Stimulated activated CD4-positive, alpha-beta T cell treated with anti-CD3 and anti-CD28 coated beads, Interleukin-4, amount 100 ng/mL, for 48 hours (primary cell): Measurements from ENCODE around the gene SLC24A4.

Source experiments
- DNase-seq, 2 donors: peaks; one replicate each; pipeline ENCODE4 v3.0.0-alpha.2; 2020; ENCODE audit warnings: low read depth in 2 of 2

The SLC24A4 gene

DNA sequence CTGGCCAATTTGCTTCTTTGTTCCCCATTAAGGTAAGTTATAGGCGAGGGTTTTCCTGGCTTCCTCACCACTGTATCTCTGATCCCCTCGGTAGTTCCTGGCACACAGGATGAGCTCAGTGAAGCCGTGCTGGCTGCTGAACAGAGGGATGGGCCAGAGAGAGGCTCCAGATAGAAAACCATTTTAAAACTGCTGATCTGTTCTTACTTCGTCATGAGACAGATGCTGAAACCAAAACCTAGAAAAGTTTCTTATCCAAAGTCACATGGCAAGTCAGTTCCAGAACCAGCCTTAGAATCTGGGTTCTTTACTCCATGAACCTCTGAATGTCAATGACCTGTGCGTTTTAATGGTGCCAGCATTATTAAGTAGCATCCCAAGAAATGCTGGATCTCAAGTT lies 114.3 kb downstream of the SLC24A4 start:
- no peak for DNase-seq

DNA sequence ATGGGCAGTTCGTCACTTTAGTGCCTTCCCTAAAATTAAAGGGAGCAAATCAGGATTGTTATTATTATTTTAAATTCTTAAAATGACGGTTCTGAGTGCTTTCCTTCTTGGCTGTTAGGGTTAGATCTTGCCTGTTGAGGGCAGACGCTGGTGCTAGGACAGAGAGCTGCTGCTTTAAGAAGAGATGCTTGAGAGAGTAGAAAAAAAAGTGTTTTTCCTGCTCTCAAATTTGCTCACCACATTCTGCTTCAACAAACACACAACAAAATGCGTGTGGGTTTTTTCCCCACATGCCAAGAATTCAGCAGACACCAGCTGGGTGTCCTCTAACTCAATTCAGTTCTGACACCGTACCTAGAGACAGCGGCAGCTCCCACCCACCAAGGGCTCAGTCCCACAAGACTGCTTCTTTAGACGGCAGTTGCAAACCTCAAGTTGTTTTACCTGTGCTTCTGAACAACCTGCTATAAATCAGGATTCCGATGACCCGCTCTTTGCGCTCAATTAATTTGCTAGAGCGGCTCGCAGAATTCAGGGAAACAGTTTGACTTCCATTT lies 114.8 kb downstream of the SLC24A4 start:
- DNase-seq, result no peak

DNA sequence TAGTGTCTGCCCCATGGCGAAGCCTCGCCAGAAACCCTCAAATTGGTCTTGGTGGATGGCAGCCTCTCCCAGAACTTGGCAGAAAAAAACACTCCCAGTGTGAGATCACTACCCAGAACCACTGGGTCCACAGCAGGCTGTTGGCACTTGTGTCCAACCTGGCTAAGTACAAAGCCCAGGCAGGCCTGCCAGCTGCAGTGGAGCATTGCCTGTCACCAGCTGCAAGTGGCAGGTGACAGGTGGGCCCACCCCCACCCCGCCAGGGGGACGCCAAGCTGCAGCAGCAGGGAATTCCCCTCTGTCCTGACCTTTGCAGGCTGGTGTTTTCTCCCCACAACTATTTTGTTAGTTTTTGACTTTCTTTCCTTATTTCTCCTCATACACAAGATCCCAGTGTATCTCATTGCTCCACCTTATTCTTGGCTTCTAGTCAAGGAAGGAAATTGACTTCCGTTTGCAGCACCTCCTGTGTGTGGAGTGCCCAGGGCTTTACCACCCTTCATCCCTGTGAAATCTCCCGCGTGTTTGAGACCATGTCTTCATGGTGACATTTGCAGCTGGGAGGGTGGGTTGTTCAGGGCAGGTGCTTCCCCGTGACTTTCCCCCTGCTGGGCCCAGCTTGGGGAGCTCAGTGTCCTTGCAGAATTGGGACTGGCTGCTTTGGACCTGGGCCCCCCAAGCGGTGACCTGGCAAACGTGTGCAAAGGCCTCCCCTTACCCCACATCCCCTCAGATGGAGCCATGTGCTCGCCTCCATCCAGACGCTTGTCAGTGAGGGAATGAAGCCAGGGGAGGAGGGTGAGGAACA lies 116.8 kb downstream of the SLC24A4 start:
- DNase-seq, result no peak

DNA sequence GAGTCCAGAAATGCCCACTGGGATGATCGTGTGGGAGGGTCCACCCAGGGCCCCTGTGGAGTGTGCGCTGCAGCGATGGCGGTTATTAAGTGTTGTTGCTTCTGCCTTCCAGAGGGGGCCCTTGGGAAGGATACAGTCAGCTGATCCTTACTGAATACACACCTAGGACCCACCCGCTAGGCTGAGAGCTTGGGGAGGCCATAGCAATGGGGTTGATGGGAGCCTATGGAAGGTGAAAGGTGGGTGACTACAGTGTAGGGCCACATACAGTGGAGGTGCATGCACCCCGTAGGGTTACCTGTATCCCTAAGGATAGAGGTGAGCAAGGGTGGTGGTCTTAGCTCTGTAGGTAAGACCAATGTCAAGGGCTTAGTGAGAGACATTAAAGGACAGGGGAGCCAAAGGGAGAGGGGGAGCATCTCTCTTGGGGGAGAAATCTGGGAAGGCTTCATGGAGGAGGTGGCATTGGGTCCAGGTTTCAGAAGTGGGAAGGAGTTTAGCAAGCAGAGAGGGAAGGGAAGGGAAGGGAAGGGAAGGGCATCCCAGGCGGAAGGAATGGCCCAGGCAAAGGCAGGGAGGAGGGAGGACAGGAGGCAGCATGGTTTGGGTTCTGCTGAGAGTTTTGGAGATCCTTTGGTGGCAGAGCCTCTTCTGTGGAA lies 117.5 kb downstream of the SLC24A4 start:
- DNase-seq, result no peak

DNA sequence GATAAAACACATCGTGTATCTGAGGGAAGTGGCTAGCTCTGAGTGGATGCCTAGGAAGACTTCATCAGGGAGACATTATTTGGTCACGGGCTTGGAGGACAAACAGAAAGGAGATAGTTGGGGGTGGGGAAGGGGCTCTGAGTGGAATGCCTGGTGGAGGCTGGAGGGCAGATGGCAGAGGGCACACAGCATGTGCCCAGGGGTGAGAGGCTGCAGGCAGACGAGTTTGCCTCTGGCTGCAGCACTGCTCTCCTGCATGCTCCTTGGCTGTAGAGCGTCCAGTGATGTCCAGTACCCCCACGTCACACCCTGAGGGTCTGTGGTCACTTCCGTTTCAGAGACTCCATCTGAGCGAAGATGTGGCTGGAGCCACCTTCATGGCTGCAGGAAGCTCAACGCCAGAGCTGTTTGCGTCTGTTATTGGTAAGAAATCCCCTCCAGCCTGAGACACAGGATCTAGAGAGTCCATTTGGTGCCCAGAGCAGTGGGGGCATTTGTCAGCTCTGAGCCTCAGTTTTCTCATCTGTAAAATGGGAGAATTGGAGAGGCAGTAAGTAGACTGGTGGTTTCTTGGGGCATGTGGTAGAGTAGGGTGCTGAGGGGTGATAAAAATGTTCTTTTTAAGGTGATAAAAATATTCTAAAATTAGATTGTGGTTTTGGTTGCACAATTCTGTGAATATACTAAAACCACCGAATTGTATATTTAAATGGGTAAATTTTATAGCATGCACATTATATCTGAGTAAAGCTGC lies 119.0 kb downstream of the SLC24A4 start:
- no peak for DNase-seq

DNA sequence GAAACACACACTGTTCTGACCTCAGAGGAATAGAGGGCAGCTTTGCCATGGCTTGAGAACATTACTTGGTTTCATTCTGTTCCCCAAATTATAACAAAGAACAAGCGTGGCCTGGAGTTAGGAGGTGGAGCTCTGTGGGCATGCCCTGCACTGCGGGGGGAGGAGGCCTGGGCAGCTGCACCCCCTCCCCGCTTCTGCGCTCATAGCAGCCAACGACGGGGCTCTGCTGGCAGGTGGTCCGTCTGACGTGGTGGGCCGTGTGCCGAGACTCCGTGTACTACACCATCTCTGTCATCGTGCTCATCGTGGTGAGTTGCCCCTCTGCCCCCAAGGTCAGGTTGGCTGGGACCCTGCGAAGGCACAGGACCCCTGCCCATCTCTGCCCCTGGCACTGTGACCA lies 120.2 kb downstream of the SLC24A4 start:
- no peak for DNase-seq

DNA sequence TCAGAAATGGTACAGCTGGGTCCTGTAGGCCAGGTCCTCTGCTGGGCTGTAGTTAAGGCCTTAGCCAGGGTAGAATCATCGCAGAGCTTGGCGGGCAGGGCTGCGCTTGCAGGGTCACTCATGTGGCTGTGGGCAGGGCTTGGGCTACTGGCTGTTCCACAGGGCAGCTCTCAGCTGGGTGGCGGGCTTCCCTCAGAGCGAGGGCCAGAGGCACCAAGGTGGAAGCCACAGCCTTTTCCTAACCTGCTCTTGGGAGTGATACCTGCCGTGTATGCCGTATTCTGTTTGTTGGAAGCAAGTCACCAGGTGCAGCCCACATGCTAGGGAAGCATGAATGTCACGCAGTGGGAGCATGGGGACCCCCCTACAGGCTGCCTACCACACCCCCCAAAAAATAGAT lies 120.8 kb downstream of the SLC24A4 start:
- no peak for DNase-seq

DNA sequence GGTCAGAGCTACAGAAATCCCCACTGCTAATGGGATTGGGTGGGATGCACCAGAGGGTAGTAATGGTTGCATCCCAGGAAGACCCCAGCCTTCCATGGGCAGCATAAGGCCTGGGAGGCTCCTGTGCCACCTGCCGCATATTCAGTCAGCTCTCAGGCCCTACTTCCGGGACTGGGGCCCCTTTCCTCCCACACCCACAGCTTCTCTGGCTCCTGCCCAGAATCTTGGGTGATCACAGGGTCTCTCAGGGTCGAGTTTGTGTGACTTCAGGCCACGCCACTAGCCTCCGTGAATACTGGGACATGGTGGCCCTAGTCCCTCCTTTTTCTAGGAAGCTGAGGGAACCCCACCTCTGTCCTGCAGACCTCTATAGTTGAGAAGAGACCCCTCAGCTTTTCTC lies 123.8 kb downstream of the SLC24A4 start:
- DNase-seq, result no peak

DNA sequence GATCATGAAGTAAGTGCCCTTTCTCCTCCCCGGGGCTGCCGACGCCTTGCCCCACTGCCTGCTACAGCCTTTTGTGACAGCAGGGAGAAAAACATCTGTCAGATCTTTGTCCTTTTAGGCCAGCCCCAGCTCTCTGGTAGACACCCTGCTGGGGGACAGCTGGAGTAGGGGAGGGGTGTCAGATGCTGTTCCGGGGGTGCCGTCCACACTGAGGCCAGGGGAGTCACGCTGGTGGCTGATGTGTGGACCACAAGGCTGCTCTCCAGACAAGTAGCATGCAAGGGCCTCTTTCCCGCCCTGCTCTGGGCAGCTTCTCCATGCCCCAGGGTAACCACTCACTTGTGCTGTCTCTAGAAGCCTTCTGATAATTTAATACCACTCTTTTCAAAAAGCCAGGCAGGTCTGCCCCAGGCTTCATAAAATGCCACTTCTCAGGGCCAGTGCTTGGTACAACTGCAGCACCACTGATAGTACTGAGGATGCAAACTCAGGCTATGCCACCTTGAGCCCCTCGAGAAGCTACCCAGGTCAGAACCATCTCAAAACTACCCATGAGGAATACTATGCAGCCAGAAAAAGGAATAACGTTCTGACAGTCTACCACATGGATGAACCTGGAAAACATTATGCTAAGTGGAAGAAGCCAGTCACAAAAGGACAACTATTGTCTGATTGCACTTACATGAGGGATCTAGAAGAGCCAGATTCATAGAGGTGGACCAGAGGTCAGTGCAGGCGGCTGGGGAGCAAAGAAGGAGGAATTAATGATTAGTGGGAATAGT lies 124.6 kb downstream of the SLC24A4 start:
- no peak for DNase-seq

DNA sequence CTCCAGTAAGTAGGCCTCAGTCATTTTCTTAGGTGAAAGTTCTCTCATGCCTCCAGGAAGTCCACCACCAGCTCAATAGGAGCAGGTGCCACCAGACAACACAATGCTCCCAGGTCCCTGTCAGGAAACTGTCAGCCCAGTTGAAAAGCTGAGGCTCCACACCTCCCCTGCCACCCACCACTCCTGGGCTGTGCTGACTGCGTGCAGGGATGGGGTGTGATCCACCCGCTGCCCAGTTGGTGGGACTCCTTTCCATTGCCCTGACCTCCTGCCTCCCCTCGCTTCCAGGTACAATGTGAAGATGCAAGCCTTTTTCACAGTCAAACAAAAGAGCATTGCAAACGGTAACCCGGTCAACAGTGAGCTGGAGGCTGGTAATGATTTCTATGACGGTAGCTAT lies 125.8 kb downstream of the SLC24A4 start:
- no peak for DNase-seq

DNA sequence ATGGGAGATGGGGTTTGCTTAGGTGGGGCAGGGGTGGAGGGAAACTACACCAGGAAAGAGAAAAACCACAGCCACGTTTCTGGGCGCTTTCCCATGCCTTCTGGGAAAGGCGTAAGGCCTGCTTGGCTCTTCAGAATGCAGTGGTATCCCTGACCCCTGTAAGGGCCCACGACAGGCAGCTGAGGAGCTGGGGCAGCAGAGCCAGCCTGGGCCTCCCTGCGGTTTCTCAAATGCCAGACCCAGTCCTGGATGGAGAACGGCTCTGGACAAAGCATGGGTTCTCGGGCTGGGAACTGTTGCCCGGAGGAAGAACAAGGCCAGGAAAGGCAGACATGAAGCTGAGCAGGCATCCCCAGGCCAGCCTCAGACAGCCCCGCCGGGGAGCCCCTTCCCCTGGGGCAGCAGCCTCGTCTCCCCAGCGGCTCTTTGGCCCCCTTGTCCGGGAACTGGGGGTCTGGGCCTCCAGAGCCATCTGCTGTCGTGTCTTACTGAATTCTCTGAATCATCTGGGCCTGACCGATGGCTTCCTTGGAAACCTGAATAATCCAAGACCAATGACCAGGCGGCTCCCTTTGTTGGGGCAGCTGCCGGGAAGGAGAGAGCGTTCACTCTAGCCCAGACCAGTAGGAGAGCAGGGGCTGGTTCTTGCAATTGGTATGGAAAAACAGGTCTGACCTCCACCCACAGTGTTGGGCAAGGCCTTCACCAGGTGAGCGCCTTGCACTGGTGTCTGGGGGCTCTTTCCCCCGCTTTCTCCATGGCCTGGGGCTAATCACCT lies 126.6 kb downstream of the SLC24A4 start:
- no peak for DNase-seq

DNA sequence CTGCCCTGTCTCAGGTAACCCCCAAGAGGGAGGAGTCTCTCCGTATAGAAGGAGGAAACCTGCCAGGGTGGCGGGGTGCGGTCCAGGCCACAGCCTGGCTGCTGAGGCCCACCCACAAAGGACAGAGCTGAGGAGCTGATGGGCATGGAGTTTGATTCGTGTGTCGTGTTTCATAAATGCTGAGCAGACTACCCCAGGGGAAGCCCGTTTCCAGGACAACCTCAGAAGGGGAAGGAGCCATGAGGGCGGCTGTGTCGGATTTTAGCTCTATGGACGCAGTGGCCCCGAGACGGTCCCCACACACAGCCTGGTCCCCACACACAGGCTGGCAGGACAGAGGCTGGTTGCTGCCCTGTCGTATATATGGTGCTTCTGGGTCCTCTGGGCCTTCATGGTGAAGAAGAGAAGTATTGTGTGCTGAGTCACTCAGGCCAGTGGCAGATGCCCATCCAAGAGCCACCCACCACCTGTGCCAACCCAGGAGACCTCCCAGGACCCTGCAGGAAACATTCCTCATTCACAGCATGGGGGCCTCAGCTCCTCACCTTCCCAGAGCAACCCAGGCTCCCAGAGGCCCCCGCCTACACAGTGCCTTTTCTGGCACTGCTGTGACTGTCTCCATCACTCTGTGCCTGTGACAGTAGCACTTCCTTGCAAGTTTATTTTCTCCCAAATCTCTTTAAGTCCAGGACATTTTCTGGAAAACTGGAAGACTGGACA lies 127.5 kb downstream of the SLC24A4 start:
- no peak for DNase-seq

DNA sequence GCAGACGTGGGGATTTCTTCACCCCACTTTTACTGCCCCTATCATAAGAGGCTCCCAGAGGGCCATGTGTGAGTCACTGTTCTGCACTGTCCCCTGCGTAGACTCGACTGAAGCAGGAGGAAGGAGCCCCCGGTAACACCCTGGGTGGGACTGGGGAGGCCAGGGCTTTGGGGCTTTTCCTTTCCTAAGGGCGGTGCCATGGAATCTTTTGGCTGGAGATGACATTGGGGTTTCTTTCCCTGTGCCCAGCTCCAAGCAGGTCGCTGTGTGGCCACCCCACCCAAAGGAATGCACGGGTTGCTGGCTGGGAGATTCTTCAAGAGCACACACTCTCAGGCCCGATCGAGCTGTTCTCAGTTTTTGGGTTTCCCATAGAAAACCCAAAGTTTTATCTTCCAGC lies 128.3 kb downstream of the SLC24A4 start:
- DNase-seq, result no peak

DNA sequence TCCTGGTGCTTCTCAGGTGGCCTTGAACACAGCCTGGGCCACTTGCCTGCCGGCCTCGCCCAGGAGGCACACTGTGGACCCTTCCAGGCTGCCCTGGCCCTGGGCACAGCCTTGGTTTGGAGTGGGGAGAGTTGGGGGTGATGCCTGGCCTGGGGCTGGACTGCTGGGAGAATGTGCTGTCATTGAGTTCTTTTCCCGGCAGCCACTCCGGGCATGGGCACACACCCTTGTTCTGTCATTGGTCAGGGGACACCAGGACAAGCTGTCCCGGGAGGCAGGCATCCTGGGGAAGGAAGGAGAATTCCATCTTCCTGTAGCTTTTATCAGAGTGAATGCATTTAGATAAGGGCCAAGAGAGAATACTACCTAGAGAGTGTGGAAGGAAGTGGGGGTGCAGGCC lies 128.8 kb downstream of the SLC24A4 start:
- no peak for DNase-seq

DNA sequence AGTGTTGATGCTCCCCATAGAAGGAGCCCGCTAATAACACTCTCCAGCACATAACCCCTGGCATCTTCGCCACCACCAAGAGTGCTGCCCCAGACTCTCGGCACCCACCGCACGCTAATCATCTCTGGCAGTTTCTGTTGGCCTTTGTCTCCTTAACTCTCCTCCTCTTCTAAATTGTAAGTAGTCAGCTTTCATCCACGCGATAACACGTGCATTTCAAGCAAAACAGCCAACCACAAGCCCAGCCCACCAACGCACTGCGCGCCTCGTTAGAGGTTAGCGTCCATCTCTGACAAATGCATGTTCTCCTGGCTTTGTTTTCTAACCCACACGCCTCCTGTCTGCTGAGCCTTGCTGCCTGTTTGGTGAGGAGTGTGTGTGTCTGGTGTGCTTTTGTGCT lies 129.5 kb downstream of the SLC24A4 start:
- DNase-seq, result no peak

DNA sequence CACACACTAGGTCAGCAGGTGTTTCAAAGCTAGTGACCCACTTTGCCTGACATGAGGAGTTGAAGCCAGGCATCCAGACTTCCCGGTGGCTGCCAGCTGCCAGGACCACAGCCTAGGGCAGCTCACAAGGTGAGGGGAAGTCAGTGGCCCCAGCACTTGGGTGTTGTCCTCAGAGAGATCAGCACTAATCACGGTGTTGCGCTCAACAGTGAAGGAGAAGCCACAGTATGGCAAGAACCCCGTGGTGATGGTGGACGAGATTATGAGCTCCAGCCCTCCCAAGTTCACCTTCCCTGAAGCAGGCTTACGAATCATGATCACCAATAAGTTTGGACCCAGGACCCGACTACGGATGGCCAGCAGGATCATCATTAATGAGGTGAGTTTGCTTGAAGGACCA lies 130.7 kb downstream of the SLC24A4 start:
- no peak for DNase-seq

DNA sequence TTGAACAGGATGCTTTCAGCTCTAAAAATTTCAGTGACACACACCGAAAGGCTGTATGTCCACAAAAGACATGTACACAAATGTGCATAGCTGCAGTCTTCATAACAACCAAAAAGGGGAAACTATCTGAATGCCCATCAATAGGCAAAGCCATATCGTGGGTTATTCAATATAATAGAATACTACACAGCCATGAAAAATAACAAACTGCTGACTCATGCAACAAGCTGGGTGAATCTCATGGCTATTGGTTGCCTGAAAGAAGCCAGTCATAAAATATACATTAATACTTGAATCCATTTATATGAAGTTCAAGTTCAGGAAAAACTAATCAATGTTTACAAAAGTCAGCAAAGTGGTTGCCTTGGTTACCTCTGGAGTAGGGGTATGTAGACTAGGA lies 132.3 kb downstream of the SLC24A4 start:
- no peak for DNase-seq

DNA sequence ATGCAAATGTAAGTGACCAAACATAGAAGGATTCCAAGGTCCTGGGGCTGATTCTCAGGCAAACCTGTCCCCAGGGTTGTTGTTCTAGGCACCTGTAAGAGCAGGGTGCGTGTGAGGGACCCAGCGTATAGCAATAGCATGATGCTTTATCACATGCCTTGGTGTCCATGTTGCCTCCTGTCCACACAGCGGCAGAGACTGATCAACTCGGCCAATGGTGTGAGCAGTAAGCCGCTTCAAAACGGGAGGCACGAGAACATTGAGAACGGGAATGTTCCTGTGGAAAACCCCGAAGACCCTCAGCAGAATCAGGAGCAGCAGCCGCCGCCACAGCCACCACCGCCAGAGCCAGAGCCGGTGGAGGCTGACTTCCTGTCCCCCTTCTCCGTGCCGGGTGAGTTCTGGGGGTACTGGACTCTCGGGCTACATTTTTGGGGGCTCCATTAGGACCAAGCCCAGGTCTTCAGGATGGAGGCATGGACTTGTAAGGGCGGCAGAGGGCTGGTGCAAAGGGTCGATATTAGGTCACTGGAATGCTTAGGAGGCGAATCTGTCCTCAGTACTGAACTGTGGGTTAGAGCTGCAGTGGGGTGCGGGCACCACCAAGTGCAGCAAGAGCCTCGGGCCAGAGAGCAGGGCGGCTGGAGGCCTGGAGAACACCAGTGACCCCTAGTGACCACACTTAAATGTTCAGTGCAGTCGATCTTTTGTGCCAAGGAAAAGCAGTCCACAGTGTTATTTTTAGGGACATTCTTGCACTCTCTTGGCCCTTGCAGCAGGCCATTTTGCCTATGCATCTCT lies 133.4 kb downstream of the SLC24A4 start:
- DNase-seq, result no peak

DNA sequence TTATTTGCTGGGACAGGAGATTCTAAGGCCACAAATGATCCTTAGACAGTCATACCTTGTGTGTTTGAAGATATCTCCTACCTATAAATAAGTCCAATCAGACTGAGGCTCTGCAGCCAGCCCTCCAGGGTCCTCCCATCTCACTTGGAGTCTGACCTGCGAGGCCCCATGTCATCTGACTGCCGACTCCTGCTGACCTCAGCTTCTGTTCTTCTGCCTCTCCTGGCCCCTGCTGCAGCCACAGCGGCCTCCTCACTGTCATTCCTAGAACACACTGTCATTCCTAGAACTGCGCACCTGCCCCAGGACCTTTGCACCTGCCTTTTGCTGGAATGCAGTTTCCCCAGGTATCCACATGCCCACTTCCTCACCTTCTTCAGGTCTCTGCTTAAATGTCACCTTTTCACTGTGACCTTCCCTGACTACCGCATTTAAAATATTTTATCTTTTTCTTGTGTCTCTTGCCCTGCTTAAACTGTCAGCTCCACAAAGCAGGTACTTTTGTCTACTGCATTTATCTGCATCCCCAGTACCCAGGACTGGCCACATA lies 134.1 kb downstream of the SLC24A4 start:
- DNase-seq, result no peak
